IMR-90 (cell line): ENCODE results near the gene PRMT7. TPM values are rescaled to one million over a fixed set of nuclear protein-coding genes. Genes with fewer than 3 reads are reported as not detected.

Experiments used
- ATAC-seq: fragments of 200-7000 bp; cut with Tn5 transposase; 2 replicates; pipeline ENCODE4 v1.9.1; 2020; ENCODE audit warnings: low read depth, mild to moderate bottlenecking, moderate library complexity
- BruUV-seq: library from RNA; stranded (reverse); fragments of 400-500 nt; replicated peaks from 2 replicates; lab custom pipeline; 2021; lab: Mats Ljungman, UMichigan
- CTCF ChIA-PET: fragments of 300-600 bp; formaldehyde crosslinking; extraction: SDS; loops from one replicate; lab custom pipeline; 2021; ENCODE audit warnings: antibody characterized with exemption; lab: Yijun Ruan, JAX
- POLR2A ChIA-PET: fragments of 300-600 bp; sonication (Branson Sonifier 250); formaldehyde crosslinking; loops from one replicate; lab custom pipeline; 2022; ENCODE audit warnings: antibody characterized with exemption; ENCODE audit not compliant: unreplicated experiment; lab: Charles Lee
- DNase-seq: peaks from one replicate; pipeline ENCODE4 v3.0.0; 2013
- H2AFZ ChIP-seq: replicated peaks from 2 replicates; pipeline ENCODE3; 2013; ENCODE audit warnings: low read length, mild to moderate bottlenecking; ENCODE audit not compliant: poor library complexity
- H2AK5ac ChIP-seq: 2 replicates; pipeline ENCODE4 v1.6.1; 2013; ENCODE audit warnings: low read depth, low read length, inconsistent platforms
- H2AK9ac ChIP-seq: replicated peaks from 2 replicates; pipeline ENCODE3; 2013; ENCODE audit warnings: mild to moderate bottlenecking, low read depth, low read length, moderate library complexity; ENCODE audit not compliant: poor library complexity
- H2BK120ac ChIP-seq: 2 replicates; pipeline ENCODE4 v1.6.1; 2013; ENCODE audit warnings: low read depth, low read length, inconsistent platforms
- H2BK15ac ChIP-seq: 3 replicates; pipeline ENCODE4 v1.6.1; 2013; ENCODE audit warnings: low read depth, low read length, inconsistent platforms
- H2BK20ac ChIP-seq: 2 replicates; pipeline ENCODE4 v1.6.1; 2013; ENCODE audit warnings: low read depth, mild to moderate bottlenecking, inconsistent platforms, low read length, moderate library complexity
- H2BK5ac ChIP-seq: 2 replicates; pipeline ENCODE4 v1.6.1; 2013; ENCODE audit warnings: mild to moderate bottlenecking, low read depth, low read length, inconsistent platforms; ENCODE audit not compliant: poor library complexity, severe bottlenecking
- H3K14ac ChIP-seq: replicated peaks from 2 replicates; pipeline ENCODE4 v1.6.1; 2013; ENCODE audit warnings: low read depth, low read length, inconsistent platforms
- H3K18ac ChIP-seq: 2 replicates; pipeline ENCODE4 v1.6.1; 2013; ENCODE audit warnings: low read depth, low read length, control low read depth
- H3K23ac ChIP-seq: 2 replicates; pipeline ENCODE4 v1.6.1; 2013; ENCODE audit warnings: low read depth, low read length, inconsistent platforms
- H3K27ac ChIP-seq: 2 replicates; pipeline ENCODE4 v1.5.1; 2013; ENCODE audit warnings: mild to moderate bottlenecking, control low read depth, low read length; ENCODE audit not compliant: insufficient read depth
- H3K27me3 ChIP-seq: 2 replicates; pipeline ENCODE4 v1.6.1; 2013; ENCODE audit warnings: low read length; ENCODE audit not compliant: control insufficient read depth, insufficient read depth
- H3K36me3 ChIP-seq: 2 replicates; pipeline ENCODE4 v1.6.1; 2013; ENCODE audit warnings: low read length, mixed read lengths; ENCODE audit not compliant: control insufficient read depth, insufficient read depth
- H3K4ac ChIP-seq: 2 replicates; pipeline ENCODE4 v1.6.1; 2013; ENCODE audit warnings: low read depth, low read length, inconsistent platforms
- H3K4me1 ChIP-seq: 2 replicates; pipeline ENCODE4 v1.6.1; 2013; ENCODE audit warnings: low read length, mixed read lengths; ENCODE audit not compliant: control insufficient read depth, insufficient read depth
- H3K4me2 ChIP-seq: 2 replicates; pipeline ENCODE4 v1.6.1; 2013; ENCODE audit warnings: low read depth, mild to moderate bottlenecking, control low read depth, low read length, moderate library complexity
- H3K4me3 ChIP-seq: 2 replicates; pipeline ENCODE4 v1.5.1; 2013; ENCODE audit warnings: low read depth, mild to moderate bottlenecking, control low read depth, low read length, moderate library complexity; ENCODE audit not compliant: insufficient read depth
- H3K56ac ChIP-seq: 2 replicates; pipeline ENCODE4 v1.6.1; 2013; ENCODE audit warnings: low read length, inconsistent platforms; ENCODE audit not compliant: insufficient read depth; ENCODE audit errors: extremely low read depth
- H3K79me1 ChIP-seq, 2 experiments: 2 replicates each; pipeline ENCODE4 v1.6.1; 2013; ENCODE audit warnings: low read length in 2 of 2, inconsistent platforms in 1 of 2, low read depth in 1 of 2
- H3K9ac ChIP-seq: 2 replicates; pipeline ENCODE4 v1.6.1; 2013; ENCODE audit warnings: low read depth, low read length, control low read depth
- H3K9me1 ChIP-seq: 2 replicates; pipeline ENCODE4 v1.6.1; 2013; ENCODE audit warnings: low read length, inconsistent platforms; ENCODE audit not compliant: insufficient read depth
- H3K9me3 ChIP-seq: 2 replicates; pipeline ENCODE4 v1.6.1; 2013; ENCODE audit warnings: low read length; ENCODE audit not compliant: control insufficient read depth, insufficient read depth
- H4K20me1 ChIP-seq: 2 replicates; pipeline ENCODE4 v1.6.1; 2013; ENCODE audit warnings: low read length, inconsistent platforms; ENCODE audit not compliant: insufficient read depth
- H4K5ac ChIP-seq: 2 replicates; pipeline ENCODE4 v1.6.1; 2013; ENCODE audit warnings: mild to moderate bottlenecking, low read depth, low read length, control low read depth
- H4K8ac ChIP-seq, 2 experiments: 2 replicates each; pipeline ENCODE4 v1.6.1; 2013; ENCODE audit warnings: low read depth in 2 of 2, low read length in 2 of 2, control low read depth in 1 of 2, inconsistent platforms in 1 of 2
- H4K91ac ChIP-seq: 2 replicates; pipeline ENCODE4 v1.6.1; 2013; ENCODE audit warnings: low read depth, low read length, inconsistent platforms; ENCODE audit not compliant: insufficient read depth
- BHLHE40 ChIP-seq: fragments of 150-350 bp; IDR thresholded peaks from 2 replicates; pipeline ENCODE4 v1.6.1; 2016; ENCODE audit warnings: mild to moderate bottlenecking, low read depth, low read length
- RFX5 ChIP-seq: IDR thresholded peaks from 2 replicates; pipeline ENCODE4 v1.8.0; 2012; ENCODE audit warnings: low read depth, mild to moderate bottlenecking, low read length, moderate library complexity
- WGBS, 2 experiments: methylation state at CpG; one replicate each; pipeline versions ENCODE4 v1.1.5 to v1.1.7; 2013; ENCODE audit warnings: missing lambda C conversion rate in 2 of 2; ENCODE audit not compliant: insufficient read length in 1 of 2; ENCODE audit errors: extremely low coverage in 2 of 2; 5-methylcytosine and 5-hydroxymethylcytosine counted together
- dilution Hi-C: fragments of 300-500 bp; cut with HindIII; formaldehyde crosslinking; loops from one replicate; pipeline ENCODE4 v1.14.3; 2018; ENCODE audit warnings: low sequenced_read_pairs; ENCODE audit not compliant: unreplicated experiment
- in situ Hi-C: fragments of 300-500 bp; cut with MboI; formaldehyde crosslinking; loops from 3 replicates; pipeline ENCODE4 v1.14.3; 2019; ENCODE audit warnings: low sequenced_read_pairs, inconsistent platforms, mixed read lengths
- intact Hi-C: fragments of 100-400 bp; cut with micrococcal nuclease; formaldehyde crosslinking; loops from 2 replicates; pipeline ENCODE4 v1.10.0; 2022
- polyA plus RNA-seq, 3 experiments: library from polyadenylated mRNA; depleted of rRNA; stranded (reverse); fragments of >200 nt; gene quantifications; 2 replicates each; pipeline ENCODE4 v1.2.3, GENCODE V29; 2012; ENCODE audit warnings: low replicate concordance in 1 of 3
- total RNA-seq: library from RNA; depleted of rRNA; stranded (reverse); fragments of >200 nt; gene quantifications from 2 replicates; pipeline ENCODE4 v1.2.3, GENCODE V29; 2012

Gene PRMT7
- total and polyA plus RNA-seq, 2 of the 4 experiments (the other 2 are of a cell fraction) = 63.1 to 68.6 TPM

DNA sequence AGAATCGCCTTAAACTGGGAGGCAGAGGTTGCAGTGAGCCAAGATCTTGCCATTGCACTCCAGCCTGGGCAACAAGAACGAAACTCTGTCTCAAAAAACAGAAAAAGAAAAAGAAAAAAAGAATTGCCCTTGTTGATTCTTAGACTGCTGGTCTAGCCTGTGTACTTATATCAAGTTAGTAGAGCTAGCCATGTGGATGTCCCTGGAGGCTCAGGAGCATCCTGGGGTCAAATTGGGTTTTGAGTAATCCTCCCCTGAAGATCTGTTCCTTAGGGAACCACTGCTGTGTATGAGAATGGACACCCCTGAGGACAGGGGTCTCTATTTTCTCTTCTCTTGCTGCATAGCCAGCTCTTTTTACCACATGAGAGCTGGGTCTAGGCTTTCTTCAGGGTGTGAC, 21.6 kb upstream of the PRMT7 start:
- Histone ChIP-seq H3K4me1 (peaks cover 11% of the 10 kb centered on the region), H2BK15ac (no peak overlapping the region), H2BK120ac (no peak overlapping the region), H3K27me3 (no peaks in the 10 kb centered on the region), H4K5ac (no peak overlapping the region), H3K56ac (no peak overlapping the region), H3K18ac (no peak overlapping the region), H3K23ac (no peak overlapping the region), H3K79me1 (peaks cover 37 to 88% of the 10 kb centered on the region in 2 experiments), H3K4ac (no peak overlapping the region), H2AK5ac (no peak overlapping the region), H3K36me3 (peaks cover 36% of the 10 kb centered on the region), H3K27ac (no peak overlapping the region), H3K4me3 (no peak overlapping the region), H3K9me1 (peaks cover 37% of the 10 kb centered on the region), H3K9ac (no peak overlapping the region), H3K9me3 (no peaks in the 10 kb centered on the region), H2AFZ (no peak overlapping the region), H4K8ac (no peak overlapping the region), H4K20me1 (peaks cover 52% of the 10 kb centered on the region), H3K4me2 (no peak overlapping the region), H3K14ac (no peak overlapping the region), H2AK9ac (no peak overlapping the region), H2BK5ac (no peak overlapping the region), H4K91ac (no peak overlapping the region), H2BK20ac (no peak overlapping the region)
- no TSS peak for BruUV-seq
- TF ChIP-seq BHLHE40 (no peak), RFX5 (no peak)
- in situ Hi-C loops (no loop called here), intact Hi-C loops (no loop called here), dilution Hi-C loops (no loop called here)
- POLR2A ChIA-PET = interaction anchor here (1.0 kb wide), 1 partner anchor 25 kb away, joined by 3 read pairs; the partner anchor contains the start of gene SLC7A6
- 60% methylated on average over 1 of the region's 2 CpGs; no CpG with 5 or more reads in 1 of the 2 experiments for WGBS, 2 experiments
- CTCF ChIA-PET = no interaction called here
- DNase-seq (no peak), ATAC-seq (no peak)
